ENCODE data around the gene MAPK8IP1.

MAPK8IP1 gene

DNA sequence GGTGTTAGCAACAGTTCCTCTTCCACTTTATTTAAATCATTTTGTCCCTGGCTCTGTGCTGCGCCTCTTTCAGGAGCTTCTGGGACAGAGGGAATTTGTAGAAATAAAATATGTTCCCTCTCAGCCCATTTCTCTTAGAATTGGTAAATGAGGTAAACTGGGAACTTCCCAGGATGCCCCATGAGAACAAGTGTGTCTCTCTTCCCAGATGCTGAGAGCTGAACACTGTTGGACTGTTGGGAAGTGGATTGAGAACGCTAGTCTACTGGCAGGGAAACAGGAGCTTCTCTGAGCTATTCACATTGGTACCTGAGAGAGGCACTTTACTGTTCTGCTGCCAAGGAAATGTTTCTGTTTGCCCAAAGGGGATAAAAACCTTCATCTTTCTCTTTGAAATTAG is 34.2 kb upstream of the MAPK8IP1 start:
- no peaks in the 10 kb centered on the region for H3K27me3 ChIP-seq (replicated peaks; ENCODE audit: control insufficient read depth, insufficient read depth, low read length)
- H3K4me1 ChIP-seq (ENCODE audit: control insufficient read depth, insufficient read depth, low read length), result peaks cover 80% of the 10 kb centered on the region
- H3K9me3 ChIP-seq (ENCODE audit: control insufficient read depth, low read length), result no peaks in the 10 kb centered on the region
- H3K36me3 ChIP-seq (ENCODE audit: control insufficient read depth, insufficient read depth, low read length, severe bottlenecking), result peaks cover 4% of the 10 kb centered on the region
- no peak for DNase-seq (ENCODE audit: low read depth)
- no peak overlapping the region for H3K4me3 ChIP-seq (ENCODE audit: low read length)
- H3K9ac ChIP-seq (ENCODE audit: low read length), result peak overlapping the region; percentile 5

DNA sequence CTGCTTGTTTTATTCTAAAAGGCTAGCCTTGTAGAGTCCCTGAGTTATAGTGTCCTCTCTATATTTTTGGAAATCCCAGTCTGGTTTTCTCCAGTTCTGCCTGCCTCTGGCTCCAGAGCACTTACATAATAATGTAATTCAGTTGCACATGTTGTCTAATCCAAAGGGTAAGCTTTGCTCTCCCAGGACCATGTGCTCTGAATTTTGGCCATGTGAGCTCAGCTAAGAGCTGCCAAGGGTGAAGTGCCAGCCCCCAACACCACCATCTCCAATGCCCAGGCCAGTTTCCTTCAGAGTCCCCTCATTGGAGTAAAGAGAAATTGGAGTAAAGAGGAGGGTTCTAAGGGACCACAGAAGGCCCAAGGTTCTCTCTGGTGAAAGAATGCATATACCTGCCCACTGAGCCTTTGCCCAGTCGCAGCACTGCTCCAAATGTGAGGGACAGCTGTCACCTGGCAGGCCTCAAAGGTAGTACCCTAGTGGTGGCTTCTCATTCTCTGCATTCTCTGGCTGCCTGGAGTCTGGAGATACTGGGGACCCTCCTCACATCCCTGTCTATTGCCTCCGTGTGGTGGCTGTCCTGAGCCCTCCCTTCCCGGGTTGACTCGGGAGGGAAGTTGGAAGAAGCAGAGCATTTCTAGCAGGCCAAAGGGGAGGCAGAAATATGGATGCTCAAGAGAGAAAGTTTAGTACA is 33.3 kb upstream of the MAPK8IP1 start:
- peaks cover 9% of the 10 kb centered on the region for H3K36me3 ChIP-seq (ENCODE audit: control insufficient read depth, insufficient read depth, low read length, severe bottlenecking)

DNA sequence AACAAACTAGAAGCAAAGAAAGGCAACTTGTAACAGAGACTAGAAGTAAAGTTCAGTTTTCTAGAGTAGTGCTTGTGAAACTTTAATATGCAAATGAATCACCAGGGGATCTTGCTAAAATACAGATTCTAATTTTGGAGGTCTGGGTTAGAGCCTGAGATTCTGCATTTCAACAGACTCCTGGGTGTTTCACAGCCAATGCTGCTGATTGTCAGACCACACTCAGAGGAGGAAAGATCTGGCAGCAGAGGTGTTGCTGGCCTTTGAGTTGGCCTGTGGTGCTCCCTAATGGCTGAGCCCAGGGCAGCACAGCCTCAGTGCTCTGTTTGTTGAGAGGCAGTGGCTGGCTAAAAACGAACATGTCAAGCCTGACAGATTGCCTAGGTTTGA is 32.7 kb upstream of the MAPK8IP1 start:
- peak overlapping the region; percentile 62 for H3K4me3 ChIP-seq (ENCODE audit: low read length)
- H3K9ac ChIP-seq (ENCODE audit: low read length), result peak overlapping the region; percentile 75
- no peaks in the 10 kb centered on the region for H3K9me3 ChIP-seq (ENCODE audit: control insufficient read depth, low read length)
- peaks cover 86% of the 10 kb centered on the region for H3K4me1 ChIP-seq (ENCODE audit: control insufficient read depth, insufficient read depth, low read length)
- no peaks in the 10 kb centered on the region for H3K27me3 ChIP-seq (replicated peaks; ENCODE audit: control insufficient read depth, insufficient read depth, low read length)
- H3K36me3 ChIP-seq (ENCODE audit: control insufficient read depth, insufficient read depth, low read length, severe bottlenecking), result peaks cover 9% of the 10 kb centered on the region
- no peak for DNase-seq (ENCODE audit: low read depth)

More for the DNA sequence above, 33.3 kb upstream of the MAPK8IP1 start:
- Histone ChIP-seq H3K9me3 (ENCODE audit: control insufficient read depth, low read length) (no peaks in the 10 kb centered on the region), H3K27me3 (replicated peaks; ENCODE audit: control insufficient read depth, insufficient read depth, low read length) (no peaks in the 10 kb centered on the region), H3K9ac (ENCODE audit: low read length) (peak overlapping the region; percentile 75), H3K4me3 (ENCODE audit: low read length) (peak overlapping the region; percentile 62), H3K4me1 (ENCODE audit: control insufficient read depth, insufficient read depth, low read length) (peaks cover 80% of the 10 kb centered on the region)
- no peak for DNase-seq (ENCODE audit: low read depth)

DNA sequence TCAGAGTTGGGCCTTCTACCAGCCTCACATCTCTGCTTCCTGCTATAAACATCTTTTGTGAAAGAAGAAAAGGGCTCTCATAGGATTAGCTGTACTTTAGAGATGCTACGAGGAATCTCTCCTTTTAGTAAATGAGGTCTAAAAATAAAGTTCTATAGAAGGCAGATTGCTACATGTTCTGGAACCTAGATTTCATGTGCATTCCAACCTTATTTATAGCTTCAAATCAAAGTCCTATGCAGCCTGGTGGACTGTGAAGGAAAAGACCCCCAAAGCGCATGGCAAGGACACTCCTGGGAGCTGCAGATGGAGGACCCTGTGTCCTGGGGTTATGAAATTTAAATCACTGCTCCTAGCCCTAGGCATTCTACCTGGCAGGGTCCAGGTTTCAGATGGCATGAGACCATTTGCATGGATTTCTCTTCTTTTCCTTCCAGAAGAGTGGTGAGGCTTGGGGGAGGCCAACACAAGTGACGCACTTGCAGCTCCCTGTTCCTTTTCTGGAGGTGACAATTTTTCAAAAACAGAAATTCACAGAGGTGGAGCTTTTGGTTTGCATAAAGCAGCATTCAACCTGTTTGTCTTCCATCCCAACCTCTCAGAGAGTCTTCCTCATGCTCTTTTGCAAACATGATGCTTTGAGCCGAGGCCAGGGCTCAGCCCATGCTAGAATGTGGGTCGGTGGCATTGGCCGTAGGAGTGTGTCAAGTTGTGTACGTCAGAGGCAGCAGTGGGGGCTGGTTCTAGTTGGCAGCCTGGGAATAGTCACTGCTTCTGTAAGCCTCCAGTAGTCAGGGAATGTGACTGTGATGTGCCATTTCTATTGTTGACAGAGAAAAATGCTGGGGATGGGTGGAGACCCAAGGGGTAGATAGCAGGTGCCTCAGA is 31.9 kb upstream of the MAPK8IP1 start:
- Histone ChIP-seq H3K4me3 (ENCODE audit: low read length) (no peak overlapping the region), H3K4me1 (ENCODE audit: control insufficient read depth, insufficient read depth, low read length) (peaks cover 93% of the 10 kb centered on the region), H3K9ac (ENCODE audit: low read length) (peak overlapping the region; percentile 75), H3K27me3 (replicated peaks; ENCODE audit: control insufficient read depth, insufficient read depth, low read length) (no peaks in the 10 kb centered on the region), H3K36me3 (ENCODE audit: control insufficient read depth, insufficient read depth, low read length, severe bottlenecking) (peaks cover 9% of the 10 kb centered on the region), H3K9me3 (ENCODE audit: control insufficient read depth, low read length) (no peaks in the 10 kb centered on the region)
- no peak for DNase-seq (ENCODE audit: low read depth)

DNA sequence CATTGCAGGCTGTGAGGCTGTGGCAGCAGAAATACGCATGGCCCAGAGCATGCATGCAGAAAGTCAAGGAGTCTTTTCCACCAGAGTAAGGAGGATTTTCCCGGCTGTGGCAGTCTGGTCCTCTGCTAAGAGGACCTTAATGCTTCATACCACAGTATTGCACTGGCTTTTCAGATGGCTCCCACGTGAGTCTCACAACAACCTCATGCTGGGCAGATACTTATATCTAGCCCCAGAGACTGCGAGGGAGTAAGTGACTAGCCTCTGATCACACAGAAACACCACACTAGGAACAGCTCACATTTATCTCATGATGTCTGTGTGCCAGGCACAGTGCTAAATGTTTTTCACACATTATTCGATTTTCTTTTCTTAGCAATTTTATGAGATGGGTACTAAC is 30.1 kb upstream of the MAPK8IP1 start:
- DNase-seq (ENCODE audit: low read depth), result no peak
- H3K4me1 ChIP-seq (ENCODE audit: control insufficient read depth, insufficient read depth, low read length), result peaks cover 93% of the 10 kb centered on the region
- H3K27me3 ChIP-seq (replicated peaks; ENCODE audit: control insufficient read depth, insufficient read depth, low read length), result no peaks in the 10 kb centered on the region
- no peaks in the 10 kb centered on the region for H3K9me3 ChIP-seq (ENCODE audit: control insufficient read depth, low read length)
- peak overlapping the region; percentile 65 for H3K9ac ChIP-seq (ENCODE audit: low read length)
- peaks cover 9% of the 10 kb centered on the region for H3K36me3 ChIP-seq (ENCODE audit: control insufficient read depth, insufficient read depth, low read length, severe bottlenecking)
- H3K4me3 ChIP-seq (ENCODE audit: low read length), result peak overlapping the region; percentile 28

DNA sequence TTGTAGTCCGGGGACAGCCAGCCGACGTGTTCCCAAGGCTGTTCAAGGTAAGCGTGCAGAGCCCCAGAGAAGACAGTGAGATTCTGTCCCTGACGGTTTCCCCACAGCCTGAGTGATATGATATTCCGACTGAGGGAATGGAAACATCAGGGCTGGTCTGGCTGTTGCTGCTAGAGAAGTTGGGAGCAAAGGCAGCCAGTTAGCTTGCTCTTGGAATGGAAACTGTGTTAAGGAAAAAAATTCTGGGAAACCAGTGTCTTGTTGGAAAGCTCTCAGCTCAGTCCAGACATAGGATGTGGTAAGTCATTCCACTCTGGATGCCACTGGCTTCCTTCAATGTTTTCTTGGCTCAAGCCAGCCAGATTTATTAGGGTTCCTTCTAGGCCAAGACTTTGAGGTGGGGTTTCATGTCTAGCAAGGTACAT is 29.4 kb upstream of the MAPK8IP1 start:
- Histone ChIP-seq H3K9me3 (ENCODE audit: control insufficient read depth, low read length) (no peaks in the 10 kb centered on the region), H3K27me3 (replicated peaks; ENCODE audit: control insufficient read depth, insufficient read depth, low read length) (no peaks in the 10 kb centered on the region), H3K4me3 (ENCODE audit: low read length) (peak overlapping the region; percentile 28), H3K36me3 (ENCODE audit: control insufficient read depth, insufficient read depth, low read length, severe bottlenecking) (peaks cover 16% of the 10 kb centered on the region), H3K4me1 (ENCODE audit: control insufficient read depth, insufficient read depth, low read length) (peaks cover 89% of the 10 kb centered on the region), H3K9ac (ENCODE audit: low read length) (peak overlapping the region; percentile 65)
- DNase-seq (ENCODE audit: low read depth), result no peak

DNA sequence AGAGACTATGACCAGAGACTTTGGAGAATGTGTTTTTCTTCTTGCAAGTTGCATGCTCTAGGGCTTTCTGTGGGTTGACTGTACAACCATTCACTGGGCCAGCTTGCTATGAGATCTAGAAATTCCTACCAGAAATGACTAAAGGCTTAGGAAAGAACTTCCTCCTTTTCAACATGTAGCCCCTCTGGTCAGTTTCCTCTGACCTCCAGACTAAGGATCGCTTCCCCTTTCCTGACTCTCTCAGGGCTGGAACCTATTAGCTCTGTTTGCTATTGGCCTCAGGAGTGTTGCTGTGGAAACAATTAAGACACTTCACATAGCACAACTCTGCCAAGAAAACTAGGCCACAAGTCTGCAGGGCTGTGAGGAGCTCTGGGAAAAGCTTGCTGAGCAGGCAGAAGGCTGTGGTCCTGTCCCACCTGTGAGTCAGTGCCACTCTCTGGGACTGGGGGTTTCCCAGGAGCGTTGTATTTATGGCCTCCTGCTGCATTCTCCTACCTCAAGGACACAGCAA is 27.4 kb upstream of the MAPK8IP1 start:
- no peaks in the 10 kb centered on the region for H3K27me3 ChIP-seq (replicated peaks; ENCODE audit: control insufficient read depth, insufficient read depth, low read length)
- no peaks in the 10 kb centered on the region for H3K9me3 ChIP-seq (ENCODE audit: control insufficient read depth, low read length)
- H3K36me3 ChIP-seq (ENCODE audit: control insufficient read depth, insufficient read depth, low read length, severe bottlenecking), result peaks cover 34% of the 10 kb centered on the region
- peak overlapping the region; percentile 64 for H3K9ac ChIP-seq (ENCODE audit: low read length)
- DNase-seq (ENCODE audit: low read depth), result peak; percentile 94
- H3K4me3 ChIP-seq (ENCODE audit: low read length), result peak overlapping the region; percentile 40
- H3K4me1 ChIP-seq (ENCODE audit: control insufficient read depth, insufficient read depth, low read length), result peaks cover 70% of the 10 kb centered on the region

DNA sequence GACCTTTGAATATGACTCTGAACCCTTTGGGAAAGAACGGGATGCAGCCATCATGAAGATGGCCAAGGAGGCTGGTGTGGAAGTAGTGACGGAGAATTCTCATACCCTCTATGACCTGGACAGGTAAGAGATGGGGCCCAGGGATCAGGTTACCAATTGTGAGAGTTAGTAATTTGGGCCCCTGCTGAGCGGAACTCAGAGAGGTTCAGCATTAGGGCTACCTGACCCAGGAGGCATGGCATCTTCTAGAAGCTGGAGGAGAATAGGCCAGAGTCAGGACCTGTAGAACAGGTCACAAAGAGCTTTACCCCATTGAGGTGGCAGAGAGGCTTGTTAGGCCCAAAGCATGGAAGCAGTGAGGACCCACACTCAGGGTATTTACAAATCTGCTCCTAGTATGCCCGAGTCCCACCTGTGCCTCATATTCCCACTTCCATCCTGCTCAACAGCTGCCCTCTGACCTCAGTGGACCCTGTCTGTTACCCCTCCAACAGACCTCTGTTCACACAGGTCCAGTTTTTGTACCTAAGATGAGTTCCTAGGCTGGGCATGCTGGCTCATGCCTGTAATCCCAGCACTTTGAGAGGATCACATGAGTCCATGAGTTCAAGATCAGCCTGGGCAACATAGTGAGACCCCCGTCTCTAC is 26.6 kb upstream of the MAPK8IP1 start:
- H3K4me3 ChIP-seq (ENCODE audit: low read length), result peak overlapping the region; percentile 40
- H3K36me3 ChIP-seq (ENCODE audit: control insufficient read depth, insufficient read depth, low read length, severe bottlenecking), result peaks cover 38% of the 10 kb centered on the region
- H3K27me3 ChIP-seq (replicated peaks; ENCODE audit: control insufficient read depth, insufficient read depth, low read length), result no peaks in the 10 kb centered on the region

DNA sequence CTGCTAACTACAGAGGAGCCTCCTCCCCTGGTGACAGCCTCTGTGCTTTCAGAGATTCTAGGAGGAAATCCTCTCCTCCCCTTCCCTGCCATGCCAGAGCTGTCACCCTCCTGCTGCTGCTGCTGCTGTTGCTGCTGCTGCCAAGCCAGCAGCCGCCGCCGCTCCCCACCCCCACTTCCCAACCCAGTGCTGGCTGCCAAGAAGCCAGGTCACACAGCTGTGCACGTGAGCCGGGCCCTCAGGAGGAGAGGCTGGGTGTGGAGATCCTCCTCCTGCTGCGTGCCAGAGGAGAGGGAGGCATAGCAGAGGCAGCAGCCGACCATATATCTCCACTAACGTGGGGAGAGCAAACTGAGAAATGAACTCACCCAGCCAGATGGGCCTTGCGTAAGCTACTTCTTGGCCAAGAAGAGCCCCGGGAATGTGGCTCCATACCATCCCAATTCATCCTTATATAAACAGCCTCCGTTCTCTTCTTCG is 25.8 kb upstream of the MAPK8IP1 start:
- no peaks in the 10 kb centered on the region for H3K9me3 ChIP-seq (ENCODE audit: control insufficient read depth, low read length)
- DNase-seq (ENCODE audit: low read depth), result peak; percentile 97
- peak overlapping the region; percentile 64 for H3K9ac ChIP-seq (ENCODE audit: low read length)
- H3K27me3 ChIP-seq (replicated peaks; ENCODE audit: control insufficient read depth, insufficient read depth, low read length), result no peaks in the 10 kb centered on the region
- H3K4me3 ChIP-seq (ENCODE audit: low read length), result peak overlapping the region; percentile 40
- peaks cover 42% of the 10 kb centered on the region for H3K36me3 ChIP-seq (ENCODE audit: control insufficient read depth, insufficient read depth, low read length, severe bottlenecking)
- peaks cover 57% of the 10 kb centered on the region for H3K4me1 ChIP-seq (ENCODE audit: control insufficient read depth, insufficient read depth, low read length)

More for the DNA sequence above, 26.6 kb upstream of the MAPK8IP1 start:
- H3K4me1 ChIP-seq (ENCODE audit: control insufficient read depth, insufficient read depth, low read length), result peaks cover 61% of the 10 kb centered on the region
- H3K9ac ChIP-seq (ENCODE audit: low read length), result peak overlapping the region; percentile 64
- no peaks in the 10 kb centered on the region for H3K9me3 ChIP-seq (ENCODE audit: control insufficient read depth, low read length)
- DNase-seq (ENCODE audit: low read depth), result no peak

DNA sequence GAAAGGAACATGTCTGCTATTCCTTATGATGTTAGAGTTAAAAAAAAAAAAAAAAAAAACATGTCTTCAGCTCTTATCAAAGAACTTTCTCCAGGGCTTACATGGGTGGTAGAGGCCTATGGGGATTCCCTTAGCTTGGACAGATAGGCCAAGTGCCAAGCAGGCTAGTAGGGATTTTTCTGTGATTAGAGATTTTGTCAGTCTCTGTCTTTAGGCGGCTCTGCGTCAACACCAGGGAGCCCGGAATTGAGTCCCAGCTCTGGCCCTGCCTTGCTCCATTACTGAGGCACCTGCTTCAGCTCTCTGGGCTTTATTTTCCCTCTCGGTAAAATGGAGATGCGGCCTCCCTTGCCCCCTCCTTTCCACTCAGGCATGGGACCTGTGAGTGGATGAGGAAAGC is 25.1 kb upstream of the MAPK8IP1 start:
- Histone ChIP-seq H3K4me3 (ENCODE audit: low read length) (no peak overlapping the region), H3K4me1 (ENCODE audit: control insufficient read depth, insufficient read depth, low read length) (peaks cover 51% of the 10 kb centered on the region), H3K9ac (ENCODE audit: low read length) (peak overlapping the region; percentile 56), H3K36me3 (ENCODE audit: control insufficient read depth, insufficient read depth, low read length, severe bottlenecking) (peaks cover 48% of the 10 kb centered on the region), H3K27me3 (replicated peaks; ENCODE audit: control insufficient read depth, insufficient read depth, low read length) (no peaks in the 10 kb centered on the region), H3K9me3 (ENCODE audit: control insufficient read depth, low read length) (no peaks in the 10 kb centered on the region)
- no peak for DNase-seq (ENCODE audit: low read depth)
